SK-N-MC (cell line): ENCODE results near the gene TDRD1.

ENCODE experiments used
- EZH2 ChIP-seq: fragments of 200-600 bp; sonication (generic); IDR thresholded peaks from one replicate; pipeline ENCODE4 v1.6.1; 2017; ENCODE audit warnings: antibody characterized with exemption
- FOXP2 ChIP-seq: optimal IDR thresholded peaks from 2 replicates; pipeline ENCODE3; 2011; ENCODE audit warnings: mild to moderate bottlenecking, moderate library complexity; ENCODE audit not compliant: insufficient read depth; ENCODE audit errors: extremely low read length, control extremely low read depth
- POLR2AphosphoS5 ChIP-seq: IDR thresholded peaks from 2 replicates; pipeline ENCODE4 v1.6.1; 2012; ENCODE audit warnings: mild to moderate bottlenecking, low read depth, low read length, borderline replicate concordance

GRCh38 chr10:114276671-114277070, 97.5 kb downstream of the TDRD1 start:
- TF ChIP-seq POLR2AphosphoS5 (no peak), FOXP2 (no peak), EZH2 (no peak)
